NCI-H187 (cell line): ENCODE data around the gene OR6J1.
A peak's percentile ranks its signal among the peaks of the same experiment; 100 is the strongest.
"Not testable (repeated sequence)": the region's sequence is repeated elsewhere in the genome, so short reads cannot be mapped to it uniquely, and the experiment has no call there.

ENCODE experiments used
- DNase-seq, 2 experiments: peaks; one replicate each; lab custom pipeline; 2025; lab: John Stamatoyannopoulos, UW

OR6J1 gene

GRCh38 chr14:22606380-22606779 is 37.8 kb downstream of the OR6J1 start:
- no peak for DNase-seq

GRCh38 chr14:22602862-22603261 is 41.3 kb downstream of the OR6J1 start:
- DNase-seq, result no peak

GRCh38 chr14:22601996-22602395 is 42.2 kb downstream of the OR6J1 start:
- DNase-seq, result no peak

GRCh38 chr14:22601456-22601855 is 42.7 kb downstream of the OR6J1 start:
- no peak for DNase-seq

- DNase-seq, result no peak
Observed at GRCh38 chr14:22600027-22600426, 44.1 kb downstream of the OR6J1 start.

- DNase-seq, result no peak
Observed at GRCh38 chr14:22599349-22599748, 44.8 kb downstream of the OR6J1 start.

- no peak for DNase-seq
Observed at GRCh38 chr14:22598896-22599244, 45.3 kb downstream of the OR6J1 start.

- DNase-seq, result peak; percentile 20 to 51
Observed at GRCh38 chr14:22598099-22598895, 45.9 kb downstream of the OR6J1 start, which contains the start of gene ABHD4. TSS of gene ABHD4 (plus strand) at chr14:22598300. CDS start at chr14:22598307, 7 bp downstream.

GRCh38 chr14:22597771-22598098 is 46.4 kb downstream of the OR6J1 start:
- DNase-seq, result no peak

GRCh38 chr14:22597265-22597664 is 46.9 kb downstream of the OR6J1 start:
- no peak for DNase-seq

GRCh38 chr14:22596354-22596879 is 47.7 kb downstream of the OR6J1 start:
- no peak for DNase-seq

GRCh38 chr14:22594156-22594716 is 49.9 kb downstream of the OR6J1 start:
- DNase-seq, result no peak

- no peak for DNase-seq
Observed at GRCh38 chr14:22593601-22594000, 50.6 kb downstream of the OR6J1 start.

GRCh38 chr14:22593189-22593588 is 51.0 kb downstream of the OR6J1 start:
- no peak for DNase-seq

- DNase-seq, result peak; percentile 97
Observed at GRCh38 chr14:22589096-22589839, 54.9 kb downstream of the OR6J1 start, which contains the start of gene DAD1. TSS of gene DAD1 (minus strand) at chr14:22589224. CDS start at chr14:22589157, 67 bp downstream.

GRCh38 chr14:22588526-22589095 is 55.5 kb downstream of the OR6J1 start:
- no peak for DNase-seq

- DNase-seq, result not testable (repeated sequence)
Observed at GRCh38 chr14:22587677-22588422, 56.3 kb downstream of the OR6J1 start.

GRCh38 chr14:22587247-22587646 is 56.9 kb downstream of the OR6J1 start:
- no peak for DNase-seq

- no peak for DNase-seq
Observed at GRCh38 chr14:22583994-22584393, 60.2 kb downstream of the OR6J1 start.
